ENCODE data around the gene QDPR. TPM values are rescaled to one million over a fixed set of nuclear protein-coding genes. Genes with fewer than 3 reads are reported as not detected.

Gene QDPR
- total and polyA plus RNA-seq, 10 of the 15 experiments (the other 5 are each of a cell fraction or from before 2014, with no cell fraction given), result 3.0 to 27.7 (median 11.8) TPM

GRCh38 chr4:17500574-17500973, 11.3 kb downstream of the QDPR start:
- Histone ChIP-seq H4K20me1 (ENCODE audit: control insufficient read depth, insufficient read depth) (no peaks in the 10 kb centered on the region), H3K27me3 (replicated peaks in 1 of 2; ENCODE audit: control insufficient read depth in 2 of 2, insufficient read depth in 2 of 2, low read length in 1 of 2) (no peaks in the 10 kb centered on the region), H3K9ac (ENCODE audit: control insufficient read depth, insufficient read depth, low read length) (no peak overlapping the region), H3K36me3 (ENCODE audit: control insufficient read depth in 2 of 2, insufficient read depth in 2 of 2, low read length in 1 of 2) (peaks cover 0 to 5% of the 10 kb centered on the region in 2 experiments; a peak in 1 of 4 replicates), H3K9me3 (replicated peaks; ENCODE audit: control insufficient read depth, insufficient read depth, low read length) (no peaks in the 10 kb centered on the region), H3K79me2 (ENCODE audit: control insufficient read depth, insufficient read depth, low read length) (no peaks in the 10 kb centered on the region), H3K4me3 (no peak overlapping the region), H3K4me2 (ENCODE audit: control insufficient read depth, insufficient read depth) (no peak overlapping the region), H2AFZ (ENCODE audit: control insufficient read depth, low read depth, low read length) (no peak overlapping the region), H3K4me1 (ENCODE audit: control insufficient read depth, insufficient read depth, low read length) (no peaks in the 10 kb centered on the region), H3K27ac (ENCODE audit: control insufficient read depth, insufficient read depth) (no peak overlapping the region)
- SMC1A ChIA-PET (ENCODE audit: uncharacterized antibody, unreplicated experiment), result no interaction called here
- no peak; the same call in 2 of the 3 replicates for ATAC-seq
- TF ChIP-seq IKZF2 (IDR thresholded peaks at IDR 0.05) (no peak), KAT2A (conservative IDR thresholded peaks at IDR 0.05; ENCODE audit: control insufficient read depth, low read depth, low read length) (no peak), RCOR1 (conservative IDR thresholded peaks at IDR 0.05; ENCODE audit: low read depth, low read length) (no peak), CEBPB (IDR thresholded peaks at IDR 0.05; ENCODE audit: borderline replicate concordance in 1 of 2, low read depth in 2 of 2, low read length in 2 of 2) (no peak), EGR1 (IDR thresholded peaks at IDR 0.05; ENCODE audit: borderline replicate concordance in 1 of 2, low read depth in 2 of 2, low read length in 2 of 2) (no peak), CREM (IDR thresholded peaks at IDR 0.05; ENCODE audit: low read depth) (no peak), E2F4 (IDR thresholded peaks at IDR 0.05; ENCODE audit: low read depth, low read length) (no peak), BMI1 (IDR thresholded peaks at IDR 0.05; ENCODE audit: borderline replicate concordance) (no peak)
- RAD21 ChIA-PET (ENCODE audit: unreplicated experiment), result no interaction called here
- POLR2A ChIA-PET, result no interaction called here
- intact Hi-C loops (cut with micrococcal nuclease; ENCODE audit: unreplicated experiment) (no loop called here), in situ Hi-C loops (cut with MboI) (no loop called here)
- no peak for FAIRE-seq
- CTCF ChIA-PET, result no interaction called here
- no peak for DNase-seq (ENCODE audit: low read depth, low spot score)
- BruUV-seq (replicated peaks), result no TSS peak
